Measurements from ENCODE around the gene PI4KA.

PI4KA gene

GRCh38 chr22:20852503-20852902 is 6.1 kb downstream of the PI4KA start:
- Histone ChIP-seq H4K20me1 (ENCODE audit: control insufficient read depth, insufficient read depth, low read depth, low read length) (peaks cover 24% of the 10 kb centered on the region), H3K4me3 (ENCODE audit: low read length) (no peak overlapping the region), H3F3A (ENCODE audit: control insufficient read depth, insufficient read depth) (0 out of 2 replicates have a peak, but pooled peaks cover 2% of the 10 kb centered on the region), H3K27ac (ENCODE audit: low read depth, low read length) (no peak overlapping the region), H3K27me3 (ENCODE audit: control insufficient read depth, low read length) (no peaks in the 10 kb centered on the region), H3K9me3 (ENCODE audit: control insufficient read depth, insufficient read depth, low read length) (no peaks in the 10 kb centered on the region), H3K4me1 (ENCODE audit: control insufficient read depth, low read length) (peaks cover 28% of the 10 kb centered on the region), H3K9me2 (replicated peaks; ENCODE audit: control insufficient read depth, low read length) (no peaks in the 10 kb centered on the region), H3K4me2 (ENCODE audit: low read length) (no peak overlapping the region), H3K79me2 (ENCODE audit: control insufficient read depth, low read length) (peaks cover 97% of the 10 kb centered on the region), H3K36me3 (ENCODE audit: control insufficient read depth, low read length) (no peaks in the 10 kb centered on the region)
- no peak for TF ChIP-seq EZH2phosphoT487 (IDR thresholded peaks at IDR 0.05; ENCODE audit: borderline replicate concordance, low read length)
- TF ChIP-seq, protein P1, sequence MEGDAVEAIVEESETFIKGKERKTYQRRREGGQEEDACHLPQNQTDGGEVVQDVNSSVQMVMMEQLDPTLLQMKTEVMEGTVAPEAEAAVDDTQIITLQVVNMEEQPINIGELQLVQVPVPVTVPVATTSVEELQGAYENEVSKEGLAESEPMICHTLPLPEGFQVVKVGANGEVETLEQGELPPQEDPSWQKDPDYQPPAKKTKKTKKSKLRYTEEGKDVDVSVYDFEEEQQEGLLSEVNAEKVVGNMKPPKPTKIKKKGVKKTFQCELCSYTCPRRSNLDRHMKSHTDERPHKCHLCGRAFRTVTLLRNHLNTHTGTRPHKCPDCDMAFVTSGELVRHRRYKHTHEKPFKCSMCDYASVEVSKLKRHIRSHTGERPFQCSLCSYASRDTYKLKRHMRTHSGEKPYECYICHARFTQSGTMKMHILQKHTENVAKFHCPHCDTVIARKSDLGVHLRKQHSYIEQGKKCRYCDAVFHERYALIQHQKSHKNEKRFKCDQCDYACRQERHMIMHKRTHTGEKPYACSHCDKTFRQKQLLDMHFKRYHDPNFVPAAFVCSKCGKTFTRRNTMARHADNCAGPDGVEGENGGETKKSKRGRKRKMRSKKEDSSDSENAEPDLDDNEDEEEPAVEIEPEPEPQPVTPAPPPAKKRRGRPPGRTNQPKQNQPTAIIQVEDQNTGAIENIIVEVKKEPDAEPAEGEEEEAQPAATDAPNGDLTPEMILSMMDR (IDR thresholded peaks at IDR 0.05; ENCODE audit: low read depth, low read length, poor library complexity, severe bottlenecking), result no peak

GRCh38 chr22:20852076-20852475 is 6.5 kb downstream of the PI4KA start:
- Histone ChIP-seq H3F3A (ENCODE audit: control insufficient read depth, insufficient read depth) (0 out of 2 replicates have a peak, but pooled peaks cover 2% of the 10 kb centered on the region), H3K27me3 (ENCODE audit: control insufficient read depth, low read length) (no peaks in the 10 kb centered on the region), H3K9me3 (ENCODE audit: control insufficient read depth, insufficient read depth, low read length) (no peaks in the 10 kb centered on the region), H3K36me3 (ENCODE audit: control insufficient read depth, low read length) (no peaks in the 10 kb centered on the region), H3K4me2 (ENCODE audit: low read length) (no peak overlapping the region), H4K20me1 (ENCODE audit: control insufficient read depth, insufficient read depth, low read depth, low read length) (peaks cover 20% of the 10 kb centered on the region), H3K27ac (ENCODE audit: low read depth, low read length) (no peak overlapping the region), H3K4me3 (ENCODE audit: low read length) (no peak overlapping the region), H3K4me1 (ENCODE audit: control insufficient read depth, low read length) (peaks cover 23% of the 10 kb centered on the region), H3K79me2 (ENCODE audit: control insufficient read depth, low read length) (peaks cover 97% of the 10 kb centered on the region), H3K9me2 (replicated peaks; ENCODE audit: control insufficient read depth, low read length) (no peaks in the 10 kb centered on the region)
- TF ChIP-seq, protein P1 (IDR thresholded peaks at IDR 0.05; ENCODE audit: low read depth, low read length, poor library complexity, severe bottlenecking), result no peak
- no peak for TF ChIP-seq EZH2phosphoT487 (IDR thresholded peaks at IDR 0.05; ENCODE audit: borderline replicate concordance, low read length)

DNA sequence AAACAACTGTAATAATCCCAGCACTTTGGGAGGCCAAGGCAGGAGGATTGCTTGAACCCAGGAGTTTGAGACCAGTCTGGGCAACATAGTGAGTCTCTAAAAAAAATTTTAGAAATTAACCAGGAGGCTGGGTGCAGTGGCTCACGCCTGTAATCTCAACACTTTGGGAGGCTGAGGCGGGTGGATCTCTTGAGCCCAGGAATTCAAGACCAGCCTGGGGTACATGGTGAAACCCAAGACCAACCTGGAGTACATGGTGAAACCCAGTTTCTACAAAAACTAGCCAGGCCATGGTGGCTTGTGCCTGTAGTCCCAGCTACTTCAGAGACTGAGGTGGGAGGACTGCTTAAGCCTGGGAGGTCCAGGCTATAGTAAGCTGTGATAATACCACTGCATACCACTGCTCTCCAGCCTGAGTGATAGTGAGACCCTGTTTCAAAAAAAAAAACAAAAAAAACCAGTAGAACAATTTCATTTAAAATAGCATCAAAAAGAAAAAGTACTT is 11.2 kb downstream of the PI4KA start:
- Histone ChIP-seq H3K9me3 (ENCODE audit: control insufficient read depth, insufficient read depth, low read length) (no peaks in the 10 kb centered on the region), H3K27me3 (ENCODE audit: control insufficient read depth, low read length) (no peaks in the 10 kb centered on the region), H3K4me2 (ENCODE audit: low read length) (no peak overlapping the region), H3K9me2 (replicated peaks; ENCODE audit: control insufficient read depth, low read length) (no peaks in the 10 kb centered on the region), H3K4me1 (ENCODE audit: control insufficient read depth, low read length) (peaks cover 5% of the 10 kb centered on the region), H3K79me2 (ENCODE audit: control insufficient read depth, low read length) (peaks cover 91% of the 10 kb centered on the region), H3K36me3 (ENCODE audit: control insufficient read depth, low read length) (no peaks in the 10 kb centered on the region), H3K27ac (ENCODE audit: low read depth, low read length) (no peak overlapping the region), H3F3A (ENCODE audit: control insufficient read depth, insufficient read depth) (0 out of 2 replicates have a peak, but pooled peaks cover 2% of the 10 kb centered on the region), H4K20me1 (ENCODE audit: control insufficient read depth, insufficient read depth, low read depth, low read length) (peaks cover 13% of the 10 kb centered on the region), H3K4me3 (ENCODE audit: low read length) (no peak overlapping the region)
- TF ChIP-seq EZH2phosphoT487 (IDR thresholded peaks at IDR 0.05; ENCODE audit: borderline replicate concordance, low read length), result no peak
- TF ChIP-seq, protein P1 (IDR thresholded peaks at IDR 0.05; ENCODE audit: low read depth, low read length, poor library complexity, severe bottlenecking), result no peak
